EH (cell line): ENCODE measurements around the gene ECHS1.

Source experiments
- DNase-seq: peaks from one replicate; pipeline ENCODE4 v3.0.0-alpha.2; 2015; ENCODE audit warnings: low read depth

Gene ECHS1

GRCh38 chr10:133341983-133342382 lies 31.2 kb downstream of the ECHS1 start:
- no peak for DNase-seq

- no peak for DNase-seq
Observed at GRCh38 chr10:133339708-133340380, 33.3 kb downstream of the ECHS1 start.

GRCh38 chr10:133338080-133339071 lies 34.8 kb downstream of the ECHS1 start:
- DNase-seq, result no peak

- DNase-seq, result no peak
Observed at GRCh38 chr10:133337370-133337725, 35.8 kb downstream of the ECHS1 start.

GRCh38 chr10:133336577-133337369 lies 36.4 kb downstream of the ECHS1 start, which contains the start of gene CALY:
TSS of gene CALY (minus strand) at chr10:133336896. CDS start at chr10:133328989, 7,907 bp downstream.
- DNase-seq, result no peak

GRCh38 chr10:133336118-133336576 lies 37.0 kb downstream of the ECHS1 start:
- no peak for DNase-seq

- peak; percentile 62 for DNase-seq
Observed at GRCh38 chr10:133335246-133336117, 37.7 kb downstream of the ECHS1 start.

GRCh38 chr10:133334503-133335245 lies 38.5 kb downstream of the ECHS1 start:
- DNase-seq, result no peak

- DNase-seq, result no peak
Observed at GRCh38 chr10:133332936-133333699, 40.0 kb downstream of the ECHS1 start.

GRCh38 chr10:133329491-133330202 lies 43.5 kb downstream of the ECHS1 start:
- DNase-seq, result peak; percentile 85

GRCh38 chr10:133328358-133329343 lies 44.5 kb downstream of the ECHS1 start:
- no peak for DNase-seq

GRCh38 chr10:133327651-133328357 lies 45.4 kb downstream of the ECHS1 start:
- DNase-seq, result peak; percentile 18

- DNase-seq, result no peak
Observed at GRCh38 chr10:133326745-133327650, 46.2 kb downstream of the ECHS1 start.

- no peak for DNase-seq
Observed at GRCh38 chr10:133326223-133326551, 47.0 kb downstream of the ECHS1 start.

- peak; percentile 31 for DNase-seq
Observed at GRCh38 chr10:133325440-133326222, 47.5 kb downstream of the ECHS1 start.
